ENCODE measurements around the gene OR6F1. TPM values are rescaled to one million over a fixed set of nuclear protein-coding genes. Genes with fewer than 3 reads are reported as not detected.
"Not testable (repeated sequence)": the region's sequence is repeated elsewhere in the genome, so short reads cannot be mapped to it uniquely, and the experiment has no call there.

OR6F1 gene
- not detected for total RNA-seq

DNA sequence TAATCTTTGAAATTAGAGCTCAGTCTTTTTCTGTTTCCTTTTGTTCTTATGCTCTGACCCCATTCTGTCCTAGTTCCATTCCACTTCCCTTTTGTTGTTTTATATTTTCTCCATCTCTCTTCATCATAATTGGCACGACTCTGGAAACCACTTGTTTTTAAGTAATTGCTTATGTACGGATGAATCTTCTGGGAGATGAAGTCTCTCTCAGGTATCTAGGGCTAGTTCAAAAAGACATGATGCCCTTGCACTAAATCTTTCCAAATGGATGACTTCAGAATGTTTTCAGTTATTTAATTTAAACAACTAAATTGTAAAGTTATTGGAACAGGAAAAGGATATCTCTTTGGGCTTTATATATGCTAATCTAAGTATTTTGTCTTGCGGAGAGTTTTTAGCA lies at the start of gene OR6F1:
TSS of gene OR6F1 (minus strand) at position 101 of the 400 bp plus-strand sequence. CDS start 3,891 bp downstream, outside the sequence.
- no peaks in the 10 kb centered on the region for H3K27me3 ChIP-seq
- no peaks in the 10 kb centered on the region for H3K9me3 ChIP-seq
- no peaks in the 10 kb centered on the region for H3K36me3 ChIP-seq
- H3K4me3 ChIP-seq = no peak within 1 kb of the TSS
- no peaks in the 10 kb centered on the region for H3K4me1 ChIP-seq
- no peak for DNase-seq
- no peak within 1 kb of the TSS for H3K27ac ChIP-seq
- TF ChIP-seq, protein P1, sequence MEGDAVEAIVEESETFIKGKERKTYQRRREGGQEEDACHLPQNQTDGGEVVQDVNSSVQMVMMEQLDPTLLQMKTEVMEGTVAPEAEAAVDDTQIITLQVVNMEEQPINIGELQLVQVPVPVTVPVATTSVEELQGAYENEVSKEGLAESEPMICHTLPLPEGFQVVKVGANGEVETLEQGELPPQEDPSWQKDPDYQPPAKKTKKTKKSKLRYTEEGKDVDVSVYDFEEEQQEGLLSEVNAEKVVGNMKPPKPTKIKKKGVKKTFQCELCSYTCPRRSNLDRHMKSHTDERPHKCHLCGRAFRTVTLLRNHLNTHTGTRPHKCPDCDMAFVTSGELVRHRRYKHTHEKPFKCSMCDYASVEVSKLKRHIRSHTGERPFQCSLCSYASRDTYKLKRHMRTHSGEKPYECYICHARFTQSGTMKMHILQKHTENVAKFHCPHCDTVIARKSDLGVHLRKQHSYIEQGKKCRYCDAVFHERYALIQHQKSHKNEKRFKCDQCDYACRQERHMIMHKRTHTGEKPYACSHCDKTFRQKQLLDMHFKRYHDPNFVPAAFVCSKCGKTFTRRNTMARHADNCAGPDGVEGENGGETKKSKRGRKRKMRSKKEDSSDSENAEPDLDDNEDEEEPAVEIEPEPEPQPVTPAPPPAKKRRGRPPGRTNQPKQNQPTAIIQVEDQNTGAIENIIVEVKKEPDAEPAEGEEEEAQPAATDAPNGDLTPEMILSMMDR (IDR thresholded peaks at IDR 0.05) = no peak
- TF ChIP-seq POLR2A (IDR thresholded peaks at IDR 0.05) = no peak

DNA sequence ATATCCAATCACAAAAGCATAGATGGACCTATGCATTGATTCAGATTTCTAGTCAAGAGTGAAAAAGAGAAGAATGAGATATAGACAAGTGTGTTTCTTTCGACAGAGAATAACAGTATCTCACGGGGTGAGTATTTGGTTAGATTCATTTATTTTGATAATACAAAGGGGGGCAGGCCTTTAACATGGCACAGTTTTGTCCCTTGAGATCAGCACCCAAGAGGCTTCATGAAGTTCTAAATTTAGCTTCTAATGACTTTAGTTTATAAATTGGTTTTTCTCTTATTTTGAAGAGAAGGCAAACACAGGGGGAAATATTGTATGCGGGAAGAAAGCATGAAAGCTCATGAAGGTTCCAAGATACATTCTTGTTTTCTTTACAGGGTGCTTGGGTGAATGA lies 44.0 kb upstream of the OR6F1 start, which contains the start of gene OR1C1:
TSS of gene OR1C1 (minus strand) at position 101 of the 400 bp plus-strand sequence. CDS start 2,150 bp downstream, outside the sequence.
- no peak for TF ChIP-seq POLR2A (IDR thresholded peaks at IDR 0.05)
- no peaks in the 10 kb centered on the region for H3K4me1 ChIP-seq
- no peaks in the 10 kb centered on the region for H3K27me3 ChIP-seq
- H3K27ac ChIP-seq = no peak within 1 kb of the TSS
- H3K9me3 ChIP-seq = no peaks in the 10 kb centered on the region
- DNase-seq = no peak
- H3K36me3 ChIP-seq = no peaks in the 10 kb centered on the region
- H3K4me3 ChIP-seq = no peak within 1 kb of the TSS

DNA sequence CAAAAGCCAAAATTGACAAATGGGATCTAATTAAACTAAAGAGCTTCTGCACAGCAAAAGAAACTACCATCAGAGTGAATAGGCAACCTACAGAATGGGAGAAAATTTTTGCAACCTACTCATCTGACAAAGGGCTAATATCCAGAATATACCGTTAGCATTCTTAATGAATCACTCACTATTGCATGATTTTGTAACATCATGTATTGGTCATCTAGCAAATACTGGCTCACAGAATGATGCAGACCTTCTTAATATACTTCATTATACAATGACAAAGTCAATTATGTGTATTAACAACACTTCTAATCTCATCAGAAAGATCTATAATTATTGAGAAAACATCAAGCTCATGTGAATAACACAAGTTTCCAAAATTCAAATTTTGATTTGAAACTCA lies 37.9 kb upstream of the OR6F1 start:
- peaks cover 0 to 16% (median 0%) of the 10 kb centered on the region in 4 donors for H3K9me3 ChIP-seq
- not testable (repeated sequence) for H3K36me3 ChIP-seq, H3K27me3 ChIP-seq, H3K4me3 ChIP-seq, DNase-seq, H3K4me1 ChIP-seq, H3K27ac ChIP-seq

- H3K9me3 ChIP-seq = peaks cover 0 to 20% (median 0%) of the 10 kb centered on the region in 4 donors
- no peak overlapping the region for H3K27ac ChIP-seq
- H3K4me3 ChIP-seq = no peak overlapping the region
- no peaks in the 10 kb centered on the region for H3K36me3 ChIP-seq
- H3K4me1 ChIP-seq = no peaks in the 10 kb centered on the region
- DNase-seq = no peak
- no peak for TF ChIP-seq POLR2A (IDR thresholded peaks at IDR 0.05)
- TF ChIP-seq, protein P1 (IDR thresholded peaks at IDR 0.05) = no peak
- H3K27me3 ChIP-seq = no peaks in the 10 kb centered on the region
Observed at GRCh38 chr1:247749870-247750269, 33.4 kb upstream of the OR6F1 start.

- no peak for DNase-seq
- H3K9me3 ChIP-seq = peaks cover 0 to 20% (median 0%) of the 10 kb centered on the region in 4 donors
- no peaks in the 10 kb centered on the region for H3K36me3 ChIP-seq
- no peaks in the 10 kb centered on the region for H3K27me3 ChIP-seq
- no peak for TF ChIP-seq POLR2A (IDR thresholded peaks at IDR 0.05)
- TF ChIP-seq, protein P1 (IDR thresholded peaks at IDR 0.05) = no peak
- H3K27ac ChIP-seq = no peak within 1 kb of the TSS
- H3K4me3 ChIP-seq = no peak within 1 kb of the TSS
- H3K4me1 ChIP-seq = no peaks in the 10 kb centered on the region
Observed at GRCh38 chr1:247748041-247748440, 31.6 kb upstream of the OR6F1 start, which contains the start of gene OR14A2. Gene OR14A2, minus strand, starts transcription at chr1:247748141.

GRCh38 chr1:247747616-247748015 lies 31.2 kb upstream of the OR6F1 start:
- Histone ChIP-seq H3K4me3 (no peak overlapping the region), H3K36me3 (no peaks in the 10 kb centered on the region), H3K9me3 (peaks cover 0 to 20% (median 0%) of the 10 kb centered on the region in 4 donors), H3K27ac (no peak overlapping the region), H3K4me1 (no peaks in the 10 kb centered on the region), H3K27me3 (no peaks in the 10 kb centered on the region)
- TF ChIP-seq, protein P1 (IDR thresholded peaks at IDR 0.05) = no peak
- no peak for TF ChIP-seq POLR2A (IDR thresholded peaks at IDR 0.05)
- no peak for DNase-seq
